TTC549 (cell line): ENCODE results near the gene ANKMY1.

Experiments used
- FAIRE-seq: peaks from 2 replicates; lab custom pipeline; 2012; peaks lifted over from hg19 to GRCh38; lab: Jason Lieb, UNC

ANKMY1 gene

DNA sequence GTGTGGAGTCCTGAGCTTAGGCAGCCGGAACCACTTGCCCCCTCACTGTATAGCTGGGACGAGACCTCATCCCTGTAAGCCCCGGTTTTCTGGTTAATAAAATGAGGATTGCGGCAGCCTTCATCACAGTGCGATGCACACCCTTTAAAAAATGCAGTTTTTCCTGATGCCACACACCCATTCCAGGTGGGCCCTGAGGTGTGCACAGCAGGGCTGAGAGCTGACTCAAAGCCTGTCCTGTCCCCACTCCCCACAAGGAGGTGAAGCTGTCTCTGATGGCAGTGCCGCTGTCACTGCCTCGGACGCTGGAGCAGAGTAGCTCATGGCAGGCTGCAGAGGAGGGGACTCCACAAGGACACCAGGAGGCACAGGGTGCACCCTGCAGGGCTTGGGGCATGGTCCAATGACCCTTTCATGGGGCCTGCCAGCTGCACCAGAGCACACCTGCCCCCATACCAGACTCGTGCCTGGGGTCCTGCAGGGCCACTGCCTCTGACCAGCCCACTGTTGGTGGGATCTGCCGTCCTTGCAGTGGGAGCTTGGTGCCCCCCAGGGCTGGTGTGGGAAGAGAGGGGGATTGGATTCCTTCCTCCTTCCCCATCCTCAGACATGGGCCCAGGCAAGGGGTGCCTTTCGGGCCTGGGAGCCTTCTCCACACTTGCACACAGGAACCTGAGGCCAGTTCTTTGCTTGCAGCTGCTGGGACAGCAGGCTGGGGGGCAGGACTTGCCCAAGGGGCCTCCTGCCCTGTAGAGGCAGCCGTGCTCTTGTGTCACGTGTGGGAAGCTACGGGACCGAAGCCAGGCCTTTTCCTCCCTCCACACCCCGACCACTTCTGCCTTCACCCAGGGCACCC lies 99.5 kb downstream of the ANKMY1 start:
- no peak for FAIRE-seq

- no peak for FAIRE-seq
These were observed 100.4 kb downstream of the ANKMY1 start for GRCh38 chr2:240457223-240458043.

DNA sequence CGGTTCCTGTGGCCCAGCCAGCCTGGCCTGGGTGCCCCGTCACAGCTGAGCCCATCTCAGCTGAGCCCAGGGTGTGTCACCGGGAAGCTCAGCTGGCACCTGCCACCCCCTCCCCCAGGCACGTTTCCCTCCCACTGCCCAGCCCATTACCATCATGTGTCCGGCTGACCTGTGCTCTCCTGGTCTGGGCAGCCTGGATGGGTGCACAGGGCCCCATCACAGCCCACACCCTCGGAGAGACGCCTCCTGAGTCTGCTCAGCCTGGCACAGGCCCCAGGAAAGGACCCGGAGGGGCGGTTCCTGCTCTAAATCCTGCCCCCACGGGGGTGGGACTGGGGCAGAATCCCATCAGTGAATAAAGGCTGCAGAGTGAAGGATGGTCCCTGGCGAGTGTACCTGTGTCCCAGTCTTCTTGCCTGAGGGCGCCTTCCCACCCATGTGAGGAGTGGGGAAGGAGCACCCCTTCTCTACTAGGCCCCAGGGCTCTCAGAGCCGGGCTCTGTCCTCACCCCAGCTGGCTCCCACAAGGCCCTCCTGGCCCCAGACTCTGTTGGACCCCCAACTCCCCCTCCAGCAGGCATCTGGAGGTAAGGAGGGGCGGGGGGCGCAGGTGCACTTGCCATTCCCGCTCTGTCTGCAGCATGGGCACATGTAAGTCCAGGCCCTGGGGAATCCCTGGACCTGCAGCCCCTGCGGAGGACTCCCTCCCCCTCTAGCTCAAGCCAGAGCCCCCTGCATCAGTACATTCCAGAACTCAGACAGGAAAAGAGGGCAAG lies 101.2 kb downstream of the ANKMY1 start:
- no peak for FAIRE-seq

GRCh38 chr2:240455647-240456446 lies 101.9 kb downstream of the ANKMY1 start:
- no peak for FAIRE-seq

GRCh38 chr2:240455272-240455646 lies 102.5 kb downstream of the ANKMY1 start:
- no peak for FAIRE-seq

DNA sequence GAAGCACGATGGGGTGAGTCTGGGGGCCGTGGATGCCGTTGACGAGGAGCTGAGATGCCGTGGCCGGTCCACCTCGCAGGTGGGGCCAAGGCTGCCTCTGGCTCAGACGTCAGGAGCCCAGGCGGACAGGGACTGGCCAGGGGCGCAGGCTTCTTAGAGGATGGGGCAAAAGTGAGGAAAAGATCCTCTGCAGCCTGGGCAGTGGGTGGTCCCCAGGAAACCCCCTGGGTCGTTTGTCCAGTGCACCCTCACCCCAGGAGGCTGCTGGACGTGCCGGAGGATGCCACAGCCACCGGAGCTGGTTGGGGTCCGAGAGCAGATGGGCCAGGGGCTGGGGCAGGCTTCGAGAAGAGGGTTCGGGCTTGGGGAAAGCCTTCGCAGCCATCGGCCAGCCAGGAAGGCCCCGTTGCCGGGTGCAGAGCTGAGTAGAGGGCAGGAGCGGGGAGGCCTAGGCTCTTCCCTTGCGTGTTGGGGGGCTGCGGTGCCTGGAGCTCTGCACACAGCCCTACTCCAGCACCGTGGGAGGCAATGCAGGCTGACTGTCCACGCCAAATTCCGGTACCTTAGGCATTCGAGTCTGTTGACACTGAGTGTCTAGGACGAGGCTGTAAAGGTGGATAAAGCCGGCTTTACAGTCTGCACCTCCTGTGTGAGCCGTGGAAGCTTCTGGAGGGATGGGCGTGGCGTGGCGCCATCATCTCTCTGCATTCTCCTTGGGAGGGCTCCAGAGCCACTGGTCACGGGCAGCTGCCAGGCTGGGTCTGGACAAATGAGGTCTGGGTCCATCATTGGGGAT lies 103.5 kb downstream of the ANKMY1 start:
- FAIRE-seq, result no peak

GRCh38 chr2:240453461-240454105 lies 104.2 kb downstream of the ANKMY1 start:
- no peak for FAIRE-seq

GRCh38 chr2:240452462-240453256 lies 105.1 kb downstream of the ANKMY1 start:
- no peak for FAIRE-seq

- FAIRE-seq, result no peak
These were observed 105.9 kb downstream of the ANKMY1 start for GRCh38 chr2:240451791-240452461.

DNA sequence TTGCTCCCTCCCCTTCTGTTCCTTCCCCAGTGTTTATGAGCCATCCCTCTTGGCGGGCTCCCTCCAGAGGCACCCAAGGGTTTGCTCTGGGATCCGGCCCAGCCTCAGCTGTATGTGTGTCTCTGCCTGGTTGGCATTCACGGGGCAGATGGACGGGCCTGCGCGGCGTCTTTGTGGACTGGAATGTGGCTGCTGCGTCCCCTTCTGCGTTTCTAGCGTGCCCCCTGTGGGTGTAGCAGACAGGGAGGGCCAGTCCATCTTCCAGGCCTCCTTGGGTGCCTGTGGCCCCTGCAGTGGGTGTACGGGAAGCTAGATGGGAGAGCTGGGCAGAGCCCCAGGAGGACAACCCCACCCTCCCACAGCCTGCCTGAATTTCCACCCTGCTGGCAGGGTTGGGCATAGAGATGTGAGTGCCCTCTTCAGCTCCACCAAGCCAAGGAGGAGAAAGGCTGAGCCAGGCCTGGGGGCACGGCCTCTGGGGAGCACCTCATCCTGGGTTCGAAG lies 106.6 kb downstream of the ANKMY1 start:
- FAIRE-seq, result no peak

- FAIRE-seq, result no peak
These were observed 107.2 kb downstream of the ANKMY1 start for GRCh38 chr2:240450532-240451107.

DNA sequence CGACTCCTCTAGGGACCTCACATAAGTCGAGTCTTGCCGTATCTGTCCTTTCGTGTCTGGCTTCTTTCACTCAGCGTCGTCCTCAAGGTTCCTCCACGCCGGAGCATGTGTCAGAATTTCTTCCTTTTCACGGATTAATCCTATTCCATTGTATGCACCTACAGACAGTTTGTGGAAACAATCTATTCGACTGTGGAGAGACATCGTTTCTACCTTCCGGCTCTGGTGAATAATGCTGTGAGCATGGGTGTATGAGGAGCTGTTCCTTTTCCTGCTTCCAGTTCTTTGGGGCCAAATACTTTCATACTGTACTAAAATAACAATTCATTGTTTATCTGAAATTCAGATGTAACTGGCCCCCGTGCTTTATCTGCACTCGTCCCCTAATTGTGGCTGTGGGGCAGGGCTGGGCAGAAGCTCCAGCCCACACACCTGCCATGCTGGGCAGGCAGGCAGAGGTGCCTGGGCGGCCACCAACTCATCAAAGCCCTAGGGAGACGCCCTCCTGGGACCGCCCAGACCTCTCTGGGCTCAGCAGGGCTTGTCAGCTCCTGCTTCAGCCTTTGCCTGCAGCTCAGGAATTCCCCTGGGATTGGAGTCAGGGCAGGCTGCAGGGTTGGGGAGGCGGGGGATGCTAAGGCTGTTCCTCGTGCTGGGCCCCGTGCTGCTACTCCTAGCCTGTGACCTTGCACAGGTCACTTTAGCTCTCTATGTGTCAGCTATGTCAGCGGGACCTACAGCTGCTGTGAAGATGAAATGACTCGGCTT lies 107.8 kb downstream of the ANKMY1 start:
- no peak for FAIRE-seq

GRCh38 chr2:240448387-240449274 lies 109.2 kb downstream of the ANKMY1 start:
- no peak for FAIRE-seq

GRCh38 chr2:240447934-240448333 lies 109.9 kb downstream of the ANKMY1 start:
- FAIRE-seq, result no peak

- no peak for FAIRE-seq
These were observed 110.5 kb downstream of the ANKMY1 start for GRCh38 chr2:240447331-240447730.

GRCh38 chr2:240446664-240447175 lies 111.1 kb downstream of the ANKMY1 start:
- no peak for FAIRE-seq
